ENCODE measurements around the gene TRIOBP. TPM values are rescaled to one million over a fixed set of nuclear protein-coding genes. Genes with fewer than 3 reads are reported as not detected.
A peak's percentile ranks its signal among the peaks of the same experiment; 100 is the strongest.
"Not testable (repeated sequence)": the region's sequence is repeated elsewhere in the genome, so short reads cannot be mapped to it uniquely, and the experiment has no call there.

Gene TRIOBP
- total RNA-seq = 15.7 TPM

DNA sequence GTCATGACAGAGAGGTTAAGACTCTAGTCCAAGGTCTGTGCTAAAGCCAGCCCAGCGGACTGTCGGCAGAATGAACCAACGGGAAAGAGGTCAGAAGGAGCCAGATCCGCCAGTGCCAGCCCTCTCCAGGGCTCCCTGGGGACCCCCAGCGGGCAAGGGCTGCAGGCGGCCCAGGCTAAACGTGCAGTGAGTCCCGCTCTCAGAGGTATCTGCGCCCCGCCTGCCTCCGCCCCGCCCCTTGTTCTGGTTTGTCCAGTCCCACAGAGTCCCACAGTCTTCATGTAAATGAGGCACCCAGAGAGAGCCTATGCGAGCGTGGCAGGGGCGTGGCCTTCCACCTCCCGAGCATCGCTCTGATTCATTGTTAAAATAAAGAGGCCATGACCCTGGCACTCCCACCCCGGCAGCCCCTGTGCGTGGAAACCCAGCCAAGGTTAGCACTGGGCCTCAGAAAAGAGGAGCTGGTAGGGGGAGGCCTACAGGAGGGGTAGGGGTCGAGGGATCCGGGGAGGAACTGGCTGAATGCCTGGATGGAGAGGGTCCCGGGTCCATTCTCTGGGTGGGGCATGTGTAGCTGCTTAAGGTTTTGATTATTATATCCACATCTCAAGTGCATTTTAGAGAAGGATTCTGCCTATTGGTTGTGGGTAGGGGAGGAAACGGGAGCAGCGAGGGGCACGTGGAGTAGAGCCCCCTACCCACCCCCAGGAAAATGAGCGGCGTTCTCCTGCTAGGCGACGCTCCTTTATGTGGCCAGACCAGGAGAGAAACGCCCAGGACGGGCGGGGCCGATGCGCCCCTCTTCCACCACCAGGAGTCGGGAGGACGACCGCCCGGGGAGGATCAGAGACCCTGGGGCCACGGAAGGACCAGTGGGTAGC, at the start of gene TRIOBP:
TRIOBP (plus strand) TSS at position 392 of the 881 bp plus-strand sequence. CDS start 4,318 bp downstream, outside the sequence.
- ATAC-seq (peak; percentile 78), DNase-seq (ENCODE audit: low spot score) (peak; percentile 67)

- ATAC-seq (no peak), DNase-seq (ENCODE audit: low spot score) (no peak)
Measured at GRCh38 chr22:37647317-37647716, 49.5 kb upstream of the TRIOBP start.

DNA sequence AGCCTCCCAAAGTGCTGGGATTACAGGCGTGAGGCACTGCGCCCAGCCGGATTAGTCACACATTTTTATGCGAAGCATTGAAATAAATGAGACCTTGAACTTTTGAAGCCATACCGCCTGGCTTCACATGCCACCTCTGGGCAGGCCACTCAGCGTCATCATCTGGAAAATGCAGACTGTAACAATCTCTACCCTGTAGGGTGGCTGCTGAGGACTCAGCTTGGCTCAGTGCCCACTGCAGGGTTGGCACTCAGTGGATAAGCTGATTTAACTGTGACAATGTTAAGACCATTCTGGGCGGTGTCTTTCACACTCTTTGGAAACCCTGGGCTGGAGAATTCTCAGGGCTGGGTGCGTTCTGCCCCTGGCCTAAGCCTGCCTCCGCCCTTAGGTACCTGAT, 48.9 kb upstream of the TRIOBP start:
- no peak for DNase-seq (ENCODE audit: low spot score)
- ATAC-seq = no peak

GRCh38 chr22:37650463-37651136, 46.2 kb upstream of the TRIOBP start:
- ATAC-seq (no peak), DNase-seq (ENCODE audit: low spot score) (no peak)

DNA sequence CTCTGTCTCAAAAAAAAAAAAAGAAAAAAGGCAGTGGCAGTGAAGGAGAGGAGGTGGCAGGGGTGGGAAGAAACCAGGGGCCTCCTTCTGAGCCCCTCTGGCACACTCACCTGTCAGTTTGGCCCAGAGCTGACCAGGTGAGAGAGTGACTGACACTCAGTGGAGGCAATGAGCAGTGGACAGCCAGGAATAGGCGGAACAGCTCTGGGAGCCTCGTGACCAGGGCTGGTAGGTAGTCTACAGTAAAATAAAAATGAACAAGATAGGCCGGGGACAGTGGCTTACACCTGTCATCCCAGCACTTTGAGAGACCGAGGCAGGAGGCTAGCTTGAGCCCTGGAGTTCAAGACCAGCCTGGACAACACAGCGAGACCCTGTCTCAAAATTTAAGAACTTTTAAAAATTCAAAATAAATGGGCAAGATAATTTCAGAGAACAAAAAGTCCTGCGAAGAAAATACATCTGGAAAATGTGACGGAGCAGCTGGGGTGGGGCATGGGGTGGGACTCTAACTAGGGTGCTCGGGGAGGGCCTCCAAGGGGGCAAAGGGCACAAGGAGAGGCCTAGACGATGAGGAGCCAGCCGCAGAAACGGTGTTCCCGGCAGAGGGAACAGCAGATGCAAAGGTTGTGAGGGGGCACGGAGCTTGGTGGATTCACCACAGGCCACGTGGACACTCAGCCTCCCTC, 42.1 kb upstream of the TRIOBP start:
- DNase-seq (ENCODE audit: low spot score) (no peak), ATAC-seq (no peak)

DNA sequence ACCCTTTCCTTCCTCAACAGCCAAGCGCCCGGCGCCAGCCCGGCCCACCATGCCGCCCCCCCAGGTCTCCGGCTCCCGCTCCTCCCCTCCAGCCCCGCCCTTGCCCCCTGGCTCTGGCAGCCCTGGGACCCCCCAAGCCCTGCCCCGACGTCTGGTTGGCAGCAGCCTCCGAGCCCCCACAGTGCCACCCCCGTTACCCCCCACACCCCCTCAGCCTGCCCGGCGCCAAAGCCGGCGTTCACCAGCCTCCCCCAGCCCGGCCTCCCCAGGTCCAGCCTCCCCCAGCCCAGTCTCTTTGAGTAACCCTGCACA, 41.6 kb upstream of the TRIOBP start:
- DNase-seq (ENCODE audit: low spot score) (no peak), ATAC-seq (no peak)

GRCh38 chr22:37656583-37656982, 40.3 kb upstream of the TRIOBP start:
- DNase-seq (ENCODE audit: low spot score); ATAC-seq: not testable (repeated sequence)

DNA sequence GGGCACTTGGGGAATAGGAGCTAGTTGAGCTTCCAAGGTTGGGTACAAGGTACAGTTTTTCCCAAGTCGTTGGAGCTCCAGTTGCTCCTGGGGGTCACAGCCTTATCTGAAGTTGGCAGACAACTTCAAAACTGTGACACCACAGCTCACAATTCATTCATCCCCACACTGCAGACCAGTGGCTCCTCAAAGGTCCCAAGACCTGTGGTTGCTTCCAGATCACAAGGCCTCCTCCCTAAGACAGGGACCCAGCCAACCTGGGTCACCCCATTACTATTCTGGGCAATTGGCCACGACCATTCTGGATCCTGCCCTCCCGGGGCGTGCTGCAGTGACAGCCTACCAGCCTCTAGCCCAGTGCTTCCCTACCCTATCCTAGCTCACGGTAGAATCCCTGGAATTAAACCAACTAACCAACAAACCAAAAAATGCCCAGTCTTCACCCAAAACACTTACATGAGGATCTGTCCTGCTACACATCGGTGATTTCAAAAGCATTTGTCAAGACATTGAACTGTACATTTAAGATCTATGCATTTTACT, 39.2 kb upstream of the TRIOBP start:
- peak; percentile 3 for ATAC-seq
- no peak for DNase-seq (ENCODE audit: low spot score)

- peak; percentile 100 for DNase-seq (ENCODE audit: low spot score)
- peak; percentile 85 for ATAC-seq
Measured at GRCh38 chr22:37658133-37659065, 38.4 kb upstream of the TRIOBP start, which contains the start of gene PDXP. TSS of gene PDXP (plus strand) at chr22:37658723. CDS start at chr22:37658783, 60 bp downstream.

GRCh38 chr22:37659066-37659896, 37.6 kb upstream of the TRIOBP start:
- peak; percentile 62 for ATAC-seq
- DNase-seq (ENCODE audit: low spot score) = peak; percentile 92

GRCh38 chr22:37659897-37660708, 36.7 kb upstream of the TRIOBP start:
- no peak for DNase-seq (ENCODE audit: low spot score)
- no peak for ATAC-seq

DNA sequence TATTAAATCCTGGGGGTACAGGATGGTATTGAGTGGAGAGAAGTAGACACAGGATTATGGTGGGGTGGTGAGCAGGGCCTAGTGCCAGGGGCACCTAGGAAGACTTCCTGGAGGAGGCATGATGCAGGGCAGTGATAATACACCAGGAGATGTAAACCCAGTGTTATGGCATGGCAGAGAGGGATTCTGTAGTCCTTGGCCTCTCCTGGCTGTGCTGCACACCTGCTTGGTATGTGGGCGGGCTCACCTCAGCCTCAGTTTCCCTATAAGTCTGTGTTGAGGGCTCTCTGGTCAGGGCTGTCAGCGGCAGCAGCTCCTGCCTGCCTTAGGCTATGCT, 36.2 kb upstream of the TRIOBP start:
- ATAC-seq = no peak
- DNase-seq (ENCODE audit: low spot score) = no peak

DNA sequence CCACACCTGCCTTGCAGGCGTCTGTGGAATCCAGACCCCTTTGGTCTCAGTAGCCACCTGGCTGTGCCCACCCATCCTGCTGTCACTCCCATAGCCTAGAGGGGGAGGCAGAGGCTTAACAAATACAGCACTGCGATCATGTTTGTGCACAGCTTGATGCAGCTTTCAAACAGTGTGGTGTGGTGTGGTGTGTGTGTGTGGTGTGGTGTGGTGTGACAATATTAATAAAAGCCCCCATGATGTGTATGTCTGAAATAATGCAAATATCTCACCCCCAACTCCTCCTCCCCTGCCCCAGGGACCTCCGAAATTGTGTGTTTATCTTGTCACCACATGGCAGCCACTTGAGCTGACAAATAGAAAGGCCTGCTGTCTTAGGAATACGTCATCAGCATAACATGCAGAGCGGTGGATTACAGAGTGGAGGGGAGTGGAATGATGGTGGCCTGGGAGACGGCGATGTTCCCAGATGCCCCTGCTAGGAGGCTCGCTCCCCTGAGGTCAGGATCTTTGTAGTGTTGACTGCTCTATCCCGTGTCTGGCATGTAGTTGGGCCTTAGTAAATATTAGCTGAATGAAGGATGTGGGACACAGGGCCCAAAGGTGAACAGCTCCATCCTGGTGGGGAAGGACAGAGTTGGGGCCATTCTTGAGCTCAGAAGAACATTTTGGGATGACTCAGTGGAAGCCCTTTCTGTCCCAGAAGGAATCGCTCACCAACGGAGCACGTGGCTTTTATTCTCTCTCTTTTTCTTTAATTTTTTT, 35.5 kb upstream of the TRIOBP start:
- DNase-seq (ENCODE audit: low spot score) (no peak), ATAC-seq (peak; percentile 15)

GRCh38 chr22:37662039-37662438, 34.8 kb upstream of the TRIOBP start:
- ATAC-seq (no peak), DNase-seq (ENCODE audit: low spot score) (no peak)

DNA sequence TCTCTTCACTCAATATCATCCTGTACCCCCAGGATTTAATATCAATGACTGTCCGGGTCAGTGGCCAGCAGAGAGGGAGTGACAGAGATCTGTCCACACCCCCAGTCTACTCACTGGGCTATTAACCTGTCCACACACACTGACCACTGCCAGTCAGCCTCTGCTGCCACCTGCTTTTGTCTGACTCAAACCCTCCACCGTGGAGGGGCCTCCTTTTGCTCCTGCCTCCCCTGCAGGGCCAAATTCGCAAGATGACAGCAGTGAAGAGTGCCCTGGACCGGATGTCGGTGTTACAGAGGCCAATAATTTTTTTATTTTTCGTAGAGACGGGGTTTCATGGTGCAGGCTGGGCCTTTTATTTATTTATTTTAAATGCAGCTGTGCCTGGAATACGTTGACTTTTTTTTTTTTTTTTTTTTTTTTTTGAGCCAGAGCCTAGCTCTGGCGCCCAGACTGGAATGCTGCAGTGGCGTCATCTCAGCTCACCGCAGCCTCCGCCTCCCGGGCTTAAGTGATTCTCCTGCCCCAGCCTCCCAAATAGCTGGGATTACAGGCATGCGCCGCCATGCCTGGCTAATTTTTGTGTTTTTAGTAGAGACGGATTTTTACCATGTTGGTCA, 33.2 kb upstream of the TRIOBP start:
- ATAC-seq = no peak
- DNase-seq (ENCODE audit: low spot score) = no peak

DNA sequence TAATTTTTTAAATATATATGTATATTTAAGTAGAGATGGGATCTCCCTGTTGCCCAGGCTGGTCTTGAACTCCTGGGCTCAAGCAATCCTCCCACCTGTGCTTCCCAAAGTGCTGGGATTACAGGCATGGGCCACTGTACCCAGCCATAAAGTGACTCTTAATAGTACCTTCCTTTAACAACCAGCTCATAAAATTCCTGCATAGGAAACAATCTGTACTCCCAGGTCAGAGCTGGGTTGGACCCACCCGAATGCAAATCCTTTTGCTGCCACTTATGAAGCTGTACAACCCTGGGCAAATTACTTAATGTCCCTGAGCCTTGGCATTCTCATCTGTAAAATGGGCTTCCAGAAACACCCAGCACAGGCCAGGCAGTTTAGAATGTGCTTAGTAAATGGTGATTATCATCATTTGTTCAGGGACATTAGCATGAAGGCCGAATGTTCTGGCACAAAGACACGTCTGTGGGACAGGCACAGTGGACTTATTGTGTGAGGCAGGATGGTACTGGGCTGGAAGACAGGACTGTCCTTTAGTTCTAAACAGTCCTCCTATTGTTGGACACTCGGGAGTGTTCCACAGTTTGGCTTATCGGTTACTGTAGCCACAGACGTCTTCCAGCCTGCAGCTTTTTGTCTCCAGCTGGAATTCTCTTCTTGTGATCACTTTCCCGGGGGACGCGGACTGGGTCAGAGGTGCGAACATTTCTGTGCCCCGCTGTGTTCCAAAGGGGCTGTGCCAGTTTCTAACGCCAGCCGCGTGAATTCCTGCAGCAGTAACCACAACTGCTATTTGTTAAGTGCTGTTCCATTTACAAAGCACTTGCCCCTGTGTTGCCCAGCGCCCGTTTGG, 32.4 kb upstream of the TRIOBP start:
- DNase-seq (ENCODE audit: low spot score) (no peak), ATAC-seq (no peak)
